D341Med (cell line): ENCODE measurements around the gene NKX6-1.

Experiments used
- DNase-seq: peaks from one replicate; pipeline ENCODE4 v3.0.0; 2012; ENCODE audit warnings: low spot score

Gene NKX6-1

GRCh38 chr4:84498203-84498934 lies 723 bp downstream of the NKX6-1 start:
- peak; percentile 76 for DNase-seq

DNA sequence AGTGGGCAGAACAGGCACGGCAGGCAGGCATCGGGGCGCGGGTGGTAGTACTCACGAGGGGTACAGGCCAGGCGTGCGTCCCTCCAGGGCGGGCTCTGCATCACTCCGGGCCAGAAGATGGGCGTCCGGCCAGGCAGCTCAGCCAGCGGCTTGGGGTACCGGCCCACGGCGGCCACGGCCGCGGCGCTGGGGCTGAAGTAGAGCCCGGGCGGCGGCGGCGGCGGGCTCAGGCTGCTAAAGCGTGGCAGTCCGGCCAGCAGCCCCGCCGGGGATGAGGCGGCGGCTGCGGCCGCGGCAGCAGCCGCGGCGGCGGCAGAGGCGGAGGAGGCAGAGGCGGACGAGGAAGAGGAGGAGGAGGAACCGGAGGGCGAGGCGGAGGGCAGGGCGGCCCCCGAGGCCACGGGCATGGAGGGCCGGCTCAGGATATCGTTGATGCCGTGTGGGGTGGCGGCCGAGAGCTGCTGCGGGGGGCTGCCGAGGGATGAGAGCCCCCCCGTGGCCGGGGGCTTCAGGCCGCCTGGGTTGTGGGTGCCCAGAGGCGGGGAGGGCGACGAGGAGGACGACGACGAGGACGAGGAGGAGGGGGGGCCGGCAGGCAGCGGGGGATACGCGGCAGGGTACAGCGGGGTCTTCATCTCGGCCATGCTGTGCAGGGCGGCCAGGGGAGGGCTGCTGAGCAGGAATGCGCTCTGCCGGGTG lies 1.4 kb downstream of the NKX6-1 start:
- DNase-seq = no peak

GRCh38 chr4:84496706-84497503 lies 2.2 kb downstream of the NKX6-1 start:
- no peak for DNase-seq

- no peak for DNase-seq
Observed at GRCh38 chr4:84496331-84496705, 2.8 kb downstream of the NKX6-1 start.

DNA sequence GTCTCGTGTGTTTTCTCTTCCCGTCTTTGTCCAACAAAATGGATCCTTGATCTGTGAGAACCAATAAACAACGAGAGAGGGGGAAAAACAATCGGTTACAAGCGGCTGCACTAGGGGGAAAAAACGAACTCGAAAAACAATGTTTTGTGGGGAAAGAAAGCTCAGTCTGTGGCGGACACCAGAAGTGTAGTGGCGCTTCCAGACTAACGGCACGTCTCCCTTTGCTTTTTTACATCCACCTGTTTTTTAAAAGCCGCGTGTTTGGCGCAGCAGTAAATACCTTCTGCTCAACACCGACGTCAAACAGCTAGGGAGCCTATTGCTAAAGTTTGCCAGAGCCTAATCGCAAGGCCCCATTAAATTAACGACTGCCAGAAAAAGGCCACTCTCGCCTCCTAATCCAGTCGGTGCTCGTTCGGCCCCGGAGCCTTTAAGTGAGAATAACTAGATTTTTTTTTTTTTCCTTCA lies 3.3 kb downstream of the NKX6-1 start:
- DNase-seq = no peak

- DNase-seq = no peak
Observed at GRCh38 chr4:84495118-84495793, 3.8 kb downstream of the NKX6-1 start.

- DNase-seq = no peak
Observed at GRCh38 chr4:84494531-84494930, 4.6 kb downstream of the NKX6-1 start.

DNA sequence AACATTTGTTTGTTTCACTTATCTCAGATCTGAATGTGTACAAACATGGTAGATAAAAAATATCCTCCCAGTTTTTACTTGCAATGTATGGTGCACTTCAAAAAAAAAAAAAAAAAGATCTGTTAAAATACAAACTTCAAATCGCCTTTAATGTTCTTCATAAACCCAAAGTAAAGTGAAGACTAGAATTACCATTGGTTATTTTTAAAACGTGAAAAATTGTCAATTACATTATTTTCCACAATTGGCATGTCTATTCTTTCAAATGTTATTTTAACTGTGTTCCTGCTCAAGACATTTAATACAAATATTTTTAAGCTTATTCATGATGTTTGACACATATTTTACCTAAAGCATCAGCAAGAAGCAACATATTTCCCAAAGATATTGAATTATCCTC lies 5.0 kb downstream of the NKX6-1 start:
- no peak for DNase-seq

GRCh38 chr4:84493092-84493850 lies 5.8 kb downstream of the NKX6-1 start:
- DNase-seq = no peak

- DNase-seq = no peak
Observed at GRCh38 chr4:84492737-84493091, 6.4 kb downstream of the NKX6-1 start.

DNA sequence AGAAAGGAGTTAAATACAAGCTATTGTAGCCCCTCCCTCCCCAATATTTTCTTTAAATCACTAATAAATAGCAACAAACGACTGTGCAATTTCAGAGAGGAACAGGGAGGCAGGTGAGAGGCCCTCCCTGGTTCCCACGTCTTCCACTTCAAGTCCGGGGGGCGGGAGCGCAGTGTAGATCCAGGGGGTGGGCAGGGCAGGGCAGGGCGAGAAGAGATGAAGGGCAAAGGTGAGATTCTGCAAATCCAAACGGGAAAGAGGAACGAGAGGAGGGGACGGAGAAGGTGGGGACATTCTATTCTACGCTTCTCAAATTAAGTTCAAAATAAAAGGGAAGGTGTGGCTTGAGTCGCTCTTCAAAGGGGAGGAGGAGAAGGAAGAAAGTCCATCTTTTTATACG lies 6.8 kb downstream of the NKX6-1 start:
- DNase-seq = no peak

DNA sequence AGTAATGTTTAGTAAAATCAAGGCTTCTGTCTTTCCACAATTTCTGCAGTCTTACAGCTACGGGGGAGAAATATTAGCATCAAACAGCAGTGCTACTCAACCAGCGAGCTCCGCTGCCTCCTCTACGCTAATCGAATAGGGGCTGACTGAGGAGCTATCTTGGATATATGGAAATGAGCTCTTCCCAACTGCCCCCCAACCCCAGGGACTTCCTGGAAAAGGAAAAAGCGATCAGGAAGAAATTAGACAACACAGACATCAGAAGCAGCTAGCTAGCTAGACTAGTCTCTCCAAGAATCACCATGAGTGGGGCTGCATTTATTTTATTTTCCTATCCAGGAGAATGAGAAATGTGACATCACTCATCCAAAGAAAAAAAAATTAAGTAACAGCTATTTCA lies 7.6 kb downstream of the NKX6-1 start:
- DNase-seq = no peak

DNA sequence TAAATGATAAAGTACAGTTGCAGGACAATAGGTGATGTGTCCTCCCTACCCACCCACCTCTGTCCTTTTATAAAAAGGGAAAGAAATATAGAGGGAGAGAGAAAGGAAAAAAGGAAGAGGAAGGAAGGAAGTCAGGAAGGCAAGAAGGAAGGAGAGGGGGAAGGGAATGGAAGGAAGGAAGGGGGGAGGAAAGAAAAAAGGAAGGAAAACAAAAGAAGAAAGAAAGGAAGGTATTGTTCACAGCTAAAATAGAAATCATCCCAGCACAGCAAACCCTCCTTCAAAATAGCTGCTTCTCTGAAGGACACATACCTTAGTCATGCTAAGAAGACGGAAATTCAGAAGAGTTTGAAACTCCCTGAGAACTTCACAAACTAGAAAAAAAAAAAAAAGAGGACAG lies 8.4 kb downstream of the NKX6-1 start:
- DNase-seq = no peak

DNA sequence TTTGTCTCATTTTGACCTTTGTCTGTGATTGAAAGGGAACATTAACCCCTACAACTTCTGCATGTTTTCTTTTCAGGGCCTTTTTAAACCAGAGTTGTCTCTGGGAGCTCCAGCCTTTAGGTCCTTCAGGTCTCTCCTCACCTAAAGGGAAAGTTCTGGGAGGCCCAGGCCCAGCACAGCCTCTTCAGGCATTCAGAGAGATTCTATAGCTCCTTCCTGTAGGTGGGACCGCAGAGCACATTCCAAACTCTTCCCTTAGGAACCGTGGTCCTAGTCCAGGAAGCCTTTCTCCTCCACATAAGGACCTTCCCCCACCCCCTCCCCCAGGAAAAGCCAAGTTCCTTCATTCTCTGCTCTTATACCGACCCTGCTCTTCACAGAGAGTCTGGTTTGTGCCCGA lies 14.9 kb downstream of the NKX6-1 start:
- no peak for DNase-seq

- no peak for DNase-seq
Observed at GRCh38 chr4:84483688-84484087, 15.4 kb downstream of the NKX6-1 start.

DNA sequence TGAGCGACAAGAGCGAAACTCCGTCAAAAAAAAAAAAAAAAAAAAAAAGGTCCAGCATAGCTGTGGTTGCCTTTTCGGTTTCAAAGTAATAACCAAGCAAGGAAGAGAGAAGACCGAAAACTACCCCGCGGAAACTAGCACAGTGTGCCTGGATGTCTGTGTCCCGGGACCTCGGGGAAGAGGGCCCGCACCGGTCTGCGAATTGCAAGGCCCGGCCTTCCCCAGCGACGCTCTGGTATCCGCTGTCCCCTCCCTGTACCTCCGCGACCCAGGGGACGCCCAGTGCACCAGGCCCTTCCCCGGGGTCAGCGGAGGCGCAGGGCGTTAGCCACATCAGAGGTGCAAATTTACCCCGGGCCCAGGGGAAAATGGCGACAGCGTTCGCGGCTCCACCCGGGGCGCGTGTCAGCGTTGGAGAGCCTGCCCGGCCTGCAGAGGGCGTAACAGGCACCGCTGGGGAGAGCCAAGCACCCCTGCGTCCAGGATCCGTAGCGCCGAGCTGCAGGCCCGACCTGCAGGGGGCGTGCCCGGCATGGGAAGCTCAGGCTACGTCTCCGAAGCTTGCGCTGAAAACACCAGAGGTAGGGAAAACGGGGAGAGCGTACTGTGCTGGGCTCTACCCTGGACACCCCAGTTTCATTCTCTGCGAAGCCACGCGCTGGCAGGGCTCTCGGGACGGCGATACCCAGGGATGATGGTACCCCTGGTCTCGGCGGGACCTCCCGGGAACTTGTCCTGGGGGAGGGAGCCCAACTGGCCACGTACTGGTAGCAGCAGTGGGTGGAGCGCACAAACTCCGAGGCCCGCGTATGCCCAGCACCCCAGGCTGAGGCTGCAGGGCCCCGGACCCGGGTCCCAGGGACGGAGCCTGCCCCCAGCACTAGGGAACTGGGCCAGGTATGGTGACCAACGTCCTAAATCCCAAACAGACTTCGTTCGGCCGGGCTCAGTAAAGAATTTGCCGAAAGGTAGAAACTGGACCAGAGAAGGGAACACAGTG lies 16.2 kb downstream of the NKX6-1 start:
- DNase-seq = no peak

DNA sequence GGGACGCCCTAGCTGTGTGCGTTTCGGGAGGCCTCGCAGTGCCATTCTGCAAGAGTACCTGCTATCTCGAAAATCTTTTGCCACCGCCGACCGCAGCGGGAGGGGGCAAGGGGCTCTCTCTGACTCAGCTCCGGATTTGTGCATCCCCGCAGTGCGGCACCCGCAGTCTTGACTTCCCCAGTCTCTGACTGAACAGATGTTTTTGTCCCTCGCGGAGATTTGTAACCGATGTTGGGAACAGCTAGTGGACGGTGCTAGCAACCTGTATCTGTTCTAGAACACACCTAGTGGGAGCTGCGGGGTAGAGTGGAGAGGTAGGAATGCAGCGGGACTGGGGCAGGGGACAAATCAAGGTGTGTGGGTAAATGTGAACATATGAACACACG lies 17.2 kb downstream of the NKX6-1 start:
- no peak for DNase-seq

DNA sequence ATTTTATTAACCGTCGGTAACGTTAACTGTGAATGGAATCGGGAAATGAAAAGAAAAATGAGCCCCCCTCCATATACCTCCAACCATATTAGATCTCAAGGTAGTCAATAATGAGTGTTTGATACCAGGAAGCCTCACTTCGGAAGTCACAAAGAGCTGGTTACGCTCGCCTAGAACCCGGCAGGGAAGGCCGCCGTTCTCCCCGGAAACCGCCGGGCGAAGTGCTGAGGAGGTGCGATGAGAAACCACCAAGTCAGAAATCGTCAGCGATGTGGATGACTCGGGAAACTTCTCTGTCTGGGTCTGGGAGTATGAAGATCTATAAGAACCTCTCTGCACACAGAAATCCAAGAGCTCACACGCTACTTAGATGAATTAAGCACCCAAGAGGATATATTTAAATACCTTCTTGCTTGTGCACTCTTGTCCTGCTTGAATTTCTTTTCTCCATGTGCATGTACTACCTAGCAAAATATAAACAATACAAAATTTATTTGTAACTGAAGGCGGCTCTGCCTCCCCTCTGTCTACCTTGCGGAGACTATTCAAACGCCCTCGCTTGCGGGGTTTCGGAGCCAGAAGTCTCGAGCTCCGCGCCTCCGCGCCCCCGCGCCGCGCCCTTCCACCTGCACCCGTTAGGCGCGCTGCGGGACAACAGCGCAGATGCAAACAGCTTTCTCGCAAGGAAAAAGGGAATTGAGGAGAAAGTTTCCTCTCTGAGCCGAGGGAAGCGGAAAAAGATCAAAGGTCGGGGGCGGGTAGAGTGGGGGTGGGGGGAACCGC lies 17.8 kb downstream of the NKX6-1 start:
- no peak for DNase-seq

DNA sequence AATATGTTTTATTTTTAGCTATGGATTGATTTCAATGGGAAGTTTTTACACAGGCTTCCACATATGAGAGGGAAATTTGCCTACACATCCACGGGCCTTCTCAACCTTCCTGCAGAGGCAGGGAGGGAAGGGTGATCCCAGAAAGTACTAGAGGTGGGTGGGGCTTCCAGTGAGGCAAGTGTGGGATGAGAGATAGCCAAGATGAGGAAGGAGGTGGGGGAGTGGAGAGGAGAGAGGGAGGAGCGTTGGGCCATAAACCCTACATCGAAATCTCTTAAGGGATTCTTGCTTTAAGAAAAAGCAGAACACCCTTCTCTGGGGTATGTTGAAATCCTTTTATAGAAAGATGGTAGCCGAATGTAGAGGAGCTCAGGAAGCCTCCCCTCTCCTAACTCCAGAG lies 19.0 kb downstream of the NKX6-1 start:
- DNase-seq = no peak

GRCh38 chr4:84479663-84480062 lies 19.4 kb downstream of the NKX6-1 start:
- DNase-seq = no peak
